H9 (cell line): ENCODE measurements around the gene TYK2. TPM values are rescaled to one million over a fixed set of nuclear protein-coding genes. Genes with fewer than 3 reads are reported as not detected.

Source experiments
- DNase-seq: peaks from one replicate; pipeline ENCODE4 v3.0.0-alpha.2; 2017
- H2AFZ ChIP-seq: one replicate; pipeline ENCODE4 v1.6.1; 2013; ENCODE audit warnings: mild to moderate bottlenecking, low read length, control low read depth, moderate library complexity
- H2AK5ac ChIP-seq: 2 replicates; pipeline ENCODE4 v1.6.1; 2013; ENCODE audit warnings: low read length, control low read depth, mixed read lengths; ENCODE audit not compliant: insufficient read length
- H2BK120ac ChIP-seq: one replicate; pipeline ENCODE4 v1.6.1; 2013; ENCODE audit warnings: low read depth, mild to moderate bottlenecking, low read length, control low read depth, inconsistent platforms; ENCODE audit not compliant: poor library complexity, severe bottlenecking
- H2BK12ac ChIP-seq: 2 replicates; pipeline ENCODE4 v1.6.1; 2013; ENCODE audit warnings: low read length, control low read depth, mixed read lengths, low read depth; ENCODE audit not compliant: insufficient read length
- H2BK15ac ChIP-seq: 2 replicates; pipeline ENCODE4 v1.6.1; 2013; ENCODE audit warnings: low read depth, low read length, control low read depth
- H2BK20ac ChIP-seq: one replicate; pipeline ENCODE4 v1.6.1; 2013; ENCODE audit warnings: low read depth, mild to moderate bottlenecking, low read length, control low read depth, inconsistent platforms; ENCODE audit not compliant: poor library complexity, severe bottlenecking
- H2BK5ac ChIP-seq: 2 replicates; pipeline ENCODE4 v1.6.1; 2013; ENCODE audit warnings: low read length, control low read depth, mixed read lengths; ENCODE audit not compliant: insufficient read length
- H3K14ac ChIP-seq: 2 replicates; pipeline ENCODE4 v1.6.1; 2013; ENCODE audit warnings: low read length, control low read depth; ENCODE audit not compliant: insufficient read depth
- H3K18ac ChIP-seq: 2 replicates; pipeline ENCODE4 v1.6.1; 2013; ENCODE audit warnings: low read depth, mild to moderate bottlenecking, mixed read lengths, low read length, control low read depth; ENCODE audit not compliant: insufficient read length
- H3K23ac ChIP-seq: 2 replicates; pipeline ENCODE4 v1.6.1; 2013; ENCODE audit warnings: low read length, control low read depth, mixed read lengths, low read depth; ENCODE audit not compliant: insufficient read length
- H3K23me2 ChIP-seq: 2 replicates; pipeline ENCODE4 v1.6.1; 2013; ENCODE audit warnings: low read depth, mild to moderate bottlenecking, mixed read lengths, low read length, control low read depth; ENCODE audit not compliant: insufficient read length, poor library complexity, severe bottlenecking
- H3K27ac ChIP-seq: 2 replicates; pipeline ENCODE4 v1.5.1; 2013; ENCODE audit warnings: low read length, control low read depth, mixed read lengths, low read depth; ENCODE audit not compliant: insufficient read length
- H3K27me3 ChIP-seq: 2 replicates; pipeline ENCODE4 v1.6.1; 2013; ENCODE audit warnings: low read length, control low read depth, inconsistent platforms; ENCODE audit not compliant: insufficient read depth
- H3K4ac ChIP-seq: 2 replicates; pipeline ENCODE4 v1.6.1; 2013; ENCODE audit warnings: low read depth, mild to moderate bottlenecking, control low read depth, inconsistent platforms, low read length, moderate library complexity
- H3K4me1 ChIP-seq: 2 replicates; pipeline ENCODE4 v1.6.1; 2013; ENCODE audit warnings: low read length, control low read depth, inconsistent platforms; ENCODE audit not compliant: insufficient read depth
- H3K4me2 ChIP-seq: 2 replicates; pipeline ENCODE4 v1.6.1; 2013; ENCODE audit warnings: low read length, control low read depth, mixed read lengths; ENCODE audit not compliant: insufficient read length, insufficient read depth
- H3K56ac ChIP-seq: 2 replicates; pipeline ENCODE4 v1.6.1; 2013; ENCODE audit warnings: low read depth, mild to moderate bottlenecking, mixed read lengths, low read length, control low read depth; ENCODE audit not compliant: insufficient read length
- H3K79me1 ChIP-seq: 2 replicates; pipeline ENCODE4 v1.6.1; 2013; ENCODE audit warnings: low read depth, mild to moderate bottlenecking, moderate library complexity, low read length, control low read depth, inconsistent platforms; ENCODE audit not compliant: insufficient read depth, poor library complexity, severe bottlenecking
- H3K79me2 ChIP-seq: 2 replicates; pipeline ENCODE4 v1.6.1; 2013; ENCODE audit warnings: low read length, control low read depth, inconsistent platforms; ENCODE audit not compliant: insufficient read depth
- H3K9ac ChIP-seq: 2 replicates; pipeline ENCODE4 v1.6.1; 2013; ENCODE audit warnings: low read length, control low read depth, mixed read lengths; ENCODE audit not compliant: insufficient read length; ENCODE audit errors: extremely low read depth
- H3K9me3 ChIP-seq: one replicate; pipeline ENCODE4 v1.6.1; 2013; ENCODE audit warnings: low read depth, low read length, inconsistent platforms; ENCODE audit not compliant: control insufficient read depth
- H3T11ph ChIP-seq: one replicate; pipeline ENCODE4 v1.6.1; 2013; ENCODE audit warnings: mild to moderate bottlenecking, low read length, control low read depth, inconsistent platforms
- H4K20me1 ChIP-seq: one replicate; pipeline ENCODE4 v1.6.1; 2013; ENCODE audit not compliant: control insufficient read depth, insufficient read length, insufficient read depth
- H4K5ac ChIP-seq: 2 replicates; pipeline ENCODE4 v1.6.1; 2013; ENCODE audit warnings: low read depth, mild to moderate bottlenecking, mixed read lengths, low read length, control low read depth; ENCODE audit not compliant: insufficient read length
- H4K8ac ChIP-seq: replicated peaks from 2 replicates; pipeline ENCODE4 v1.6.1; 2013; ENCODE audit warnings: low read length, control low read depth, mixed read lengths, low read depth; ENCODE audit not compliant: insufficient read length
- H4K91ac ChIP-seq: 2 replicates; pipeline ENCODE4 v1.6.1; 2013; ENCODE audit warnings: low read depth, mild to moderate bottlenecking, moderate library complexity, mixed read lengths, low read length, control low read depth; ENCODE audit not compliant: insufficient read length
- H3K27ac Mint-ChIP-seq, 3 experiments: 2 replicates in 2 of 3; 3 replicates in 1 of 3; pipeline ENCODE4 v1.8.0; 2020 to 2021; ENCODE audit warnings: mixed read lengths in 3 of 3, mild to moderate bottlenecking in 1 of 3, moderate library complexity in 1 of 3
- H3K27me3 Mint-ChIP-seq: 2 replicates; pipeline ENCODE4 v1.8.0; 2021; ENCODE audit warnings: low read depth, mild to moderate bottlenecking, moderate library complexity, mixed read lengths
- H3K36me3 Mint-ChIP-seq, 3 experiments: 2 replicates in 2 of 3; 3 replicates in 1 of 3; pipeline ENCODE4 v1.8.0; 2020 to 2021; ENCODE audit warnings: low read depth in 3 of 3, mixed read lengths in 3 of 3; ENCODE audit not compliant: insufficient read depth in 1 of 3
- H3K4me1 Mint-ChIP-seq, 2 experiments: 2 replicates each; pipeline ENCODE4 v1.8.0; 2020; ENCODE audit warnings: mixed read lengths in 2 of 2
- H3K4me3 Mint-ChIP-seq, 2 experiments: 2 replicates in 1 of 2; 3 replicates in 1 of 2; pipeline ENCODE4 v1.8.0; 2020 to 2021; ENCODE audit warnings: mild to moderate bottlenecking in 2 of 2, mixed read lengths in 2 of 2, moderate library complexity in 1 of 2
- H3K9me3 Mint-ChIP-seq, 2 experiments: 2 replicates in 1 of 2; 3 replicates in 1 of 2; pipeline ENCODE4 v1.8.0; 2020; ENCODE audit warnings: mild to moderate bottlenecking in 2 of 2, mixed read lengths in 2 of 2, moderate library complexity in 1 of 2
- CTCF ChIP-seq: fragments of 200-600 bp; sonication (generic); conservative IDR thresholded peaks from 3 replicates; pipeline ENCODE4 v1.8.0; 2021; ENCODE audit warnings: antibody characterized with exemption, mild to moderate bottlenecking
- whole genome bisulfite sequencing: extraction: QIAGEN DNeasy Blood & Tissue Kit; methylation state at CpG from one replicate; pipeline ENCODE4 v1.1.7; 2013; ENCODE audit warnings: missing lambda C conversion rate, low lambda C conversion rate, mixed read lengths; ENCODE audit not compliant: insufficient read length; ENCODE audit errors: extremely low coverage; 5-methylcytosine and 5-hydroxymethylcytosine counted together
- total RNA-seq: library from RNA; stranded (reverse); gene quantifications from 2 replicates; pipeline ENCODE4 v1.2.1, GENCODE V29; 2021

The TYK2 gene
- total RNA-seq, 1 experiment from 2014 or later: 61.4 TPM

GRCh38 chr19:10318807-10319682, 61.3 kb downstream of the TYK2 start:
- no CpG with 5 or more reads among the region's 13 CpGs for WGBS
- H3K23ac ChIP-seq: no peak overlapping the region
- H3K9ac ChIP-seq: no peak overlapping the region
- H3K27ac ChIP-seq: no peak overlapping the region
- no peak overlapping the region for H3K14ac ChIP-seq
- no peaks in the 10 kb centered on the region for H3K79me1 ChIP-seq
- no peak overlapping the region for H3K4me2 ChIP-seq
- Mint-ChIP-seq H3K36me3 (peaks cover 19 to 58% (median 41%) of the 10 kb centered on the region in 3 experiments), H3K27ac (no peak overlapping the region), H3K9me3 (no peaks in the 10 kb centered on the region; a peak in 1 of 5 replicates), H3K4me3 (no peak overlapping the region), H3K4me1 (peaks cover 11 to 14% of the 10 kb centered on the region in 2 experiments), H3K27me3 (peaks cover 2% of the 10 kb centered on the region)
- H4K20me1 ChIP-seq: no peaks in the 10 kb centered on the region
- H3K79me2 ChIP-seq: no peaks in the 10 kb centered on the region
- no peaks in the 10 kb centered on the region for H3K27me3 ChIP-seq
- H3K18ac ChIP-seq: no peak overlapping the region
- no peak overlapping the region for H2AFZ ChIP-seq
- no peak overlapping the region for H3K4ac ChIP-seq
- H3K4me1 ChIP-seq: no peaks in the 10 kb centered on the region
- H3T11ph ChIP-seq: no peak overlapping the region
- no peak overlapping the region for H2AK5ac ChIP-seq
- no peak overlapping the region for H4K8ac ChIP-seq
- H2BK120ac ChIP-seq: no peak overlapping the region
- no peak overlapping the region for H4K91ac ChIP-seq
- no peak overlapping the region for H2BK15ac ChIP-seq
- H4K5ac ChIP-seq: no peak overlapping the region
- H2BK12ac ChIP-seq: no peak overlapping the region
- H3K23me2 ChIP-seq: peaks cover 3% of the 10 kb centered on the region
- TF ChIP-seq CTCF: no peak
- no peak overlapping the region for H3K56ac ChIP-seq
- no peaks in the 10 kb centered on the region for H3K9me3 ChIP-seq
- DNase-seq: no peak
- H2BK20ac ChIP-seq: no peak overlapping the region
- H2BK5ac ChIP-seq: no peak overlapping the region
